Measurements from ENCODE around the gene EFNA4. TPM values are rescaled to one million over a fixed set of nuclear protein-coding genes. Genes with fewer than 3 reads are reported as not detected.

The EFNA4 gene
- total and polyA plus RNA-seq, 2 of the 4 experiments (the other 2 are of a cell fraction) = 3.8 to 11.8 TPM

- H2BK20ac ChIP-seq (ENCODE audit: low read depth, low read length) = no peak overlapping the region
- H3K79me1 ChIP-seq (ENCODE audit: low read depth in 1 of 2, low read length in 2 of 2) = no peaks in the 10 kb centered on the region
Observed at GRCh38 chr1:155040358-155041093, 23.0 kb upstream of the EFNA4 start.

More at GRCh38 chr1:155040358-155041093, 23.0 kb upstream of the EFNA4 start:
- Histone ChIP-seq H3K56ac (ENCODE audit: extremely low read depth, insufficient read depth, low read length) (no peak overlapping the region), H2AK5ac (ENCODE audit: low read depth, low read length) (no peak overlapping the region), H2AFZ (replicated peaks; ENCODE audit: low read length, poor library complexity) (no peak overlapping the region), H4K8ac (ENCODE audit: low read depth in 2 of 2, low read length in 2 of 2) (no peak overlapping the region), H4K20me1 (ENCODE audit: insufficient read depth, low read length) (no peaks in the 10 kb centered on the region; the same call in 1 of the 2 replicates), H4K5ac (ENCODE audit: low read depth, low read length) (no peak overlapping the region), H3K27me3 (ENCODE audit: control insufficient read depth, insufficient read depth, low read length) (peaks cover 29% of the 10 kb centered on the region), H2BK5ac (ENCODE audit: low read depth, low read length, poor library complexity, severe bottlenecking) (no peak overlapping the region), H3K27ac (ENCODE audit: insufficient read depth, low read length) (no peak overlapping the region), H3K4me3 (ENCODE audit: insufficient read depth, low read depth, low read length) (no peak overlapping the region), H3K9me1 (ENCODE audit: insufficient read depth, low read length) (peaks cover 8% of the 10 kb centered on the region), H3K23ac (ENCODE audit: low read depth, low read length) (no peak overlapping the region), H3K14ac (replicated peaks; ENCODE audit: low read depth, low read length) (no peak overlapping the region), H4K91ac (ENCODE audit: insufficient read depth, low read depth, low read length) (no peak overlapping the region), H3K9me3 (ENCODE audit: control insufficient read depth, insufficient read depth, low read length) (no peaks in the 10 kb centered on the region), H3K9ac (ENCODE audit: low read depth, low read length) (no peak overlapping the region), H3K4me2 (ENCODE audit: low read depth, low read length) (no peak overlapping the region), H3K36me3 (ENCODE audit: control insufficient read depth, insufficient read depth, low read length) (no peaks in the 10 kb centered on the region), H3K4ac (ENCODE audit: low read depth, low read length) (no peak overlapping the region), H2BK15ac (ENCODE audit: low read depth, low read length) (no peak overlapping the region), H3K4me1 (ENCODE audit: control insufficient read depth, insufficient read depth, low read length) (peaks cover 6% of the 10 kb centered on the region), H2AK9ac (replicated peaks; ENCODE audit: low read depth, low read length, poor library complexity) (no peak overlapping the region), H3K18ac (ENCODE audit: low read depth, low read length) (no peak overlapping the region), H2BK120ac (ENCODE audit: low read depth, low read length) (no peak overlapping the region)
- no TSS peak for BruUV-seq (replicated peaks)
- dilution Hi-C loops (cut with HindIII; ENCODE audit: low sequenced_read_pairs, unreplicated experiment) (no loop called here), in situ Hi-C loops (cut with MboI; ENCODE audit: low sequenced_read_pairs) (no loop called here), intact Hi-C loops (cut with micrococcal nuclease) (no loop called here)
- ChIA-PET POLR2A (ENCODE audit: unreplicated experiment) (no interaction called here), CTCF (interaction anchor here (1.8 kb wide), 1 partner anchor 11 kb away, joined by 7 read pairs; the partner anchor contains the start of gene ADAM15)
- DNase-seq (no peak), ATAC-seq (ENCODE audit: low read depth) (no peak)
- TF ChIP-seq CEBPB (IDR thresholded peaks at IDR 0.05; ENCODE audit: low read depth, low read length) = no peak
- 80% methylated on average over 3 of the region's 14 CpGs; no CpG with 5 or more reads in 1 of the 2 experiments for WGBS, 2 experiments (ENCODE audit: extremely low coverage in 2 of 2, insufficient read length in 1 of 2)
